HG02981 (cell line): ENCODE data around the gene USH2A.
"Not testable (repeated sequence)": the region's sequence is repeated elsewhere in the genome, so short reads cannot be mapped to it uniquely, and the experiment has no call there.

Experiments used
- ATAC-seq: cut with Tn5 transposase; IDR thresholded peaks from one replicate; pipeline ENCODE4 v1.9.1; 2021; ENCODE audit warnings: mild to moderate bottlenecking, moderate library complexity; ENCODE audit not compliant: unreplicated experiment

The USH2A gene

GRCh38 chr1:216416488-216416887 lies 6.8 kb downstream of the USH2A start:
- ATAC-seq: no peak

- ATAC-seq: no peak
Observed at GRCh38 chr1:216410026-216410425, 13.2 kb downstream of the USH2A start.

- no peak for ATAC-seq
Observed at GRCh38 chr1:216390956-216391355, 32.3 kb downstream of the USH2A start.

GRCh38 chr1:216389774-216390173 lies 33.5 kb downstream of the USH2A start:
- no peak for ATAC-seq

- ATAC-seq: no peak
Observed at GRCh38 chr1:216388558-216388957, 34.7 kb downstream of the USH2A start.

GRCh38 chr1:216387782-216388181 lies 35.5 kb downstream of the USH2A start:
- no peak for ATAC-seq

- ATAC-seq: no peak
Observed at GRCh38 chr1:216379441-216379840, 43.8 kb downstream of the USH2A start.

- no peak for ATAC-seq
Observed at GRCh38 chr1:216368249-216368648, 55.0 kb downstream of the USH2A start.

GRCh38 chr1:216366979-216367378 lies 56.3 kb downstream of the USH2A start:
- ATAC-seq: no peak

GRCh38 chr1:216356945-216357344 lies 66.3 kb downstream of the USH2A start:
- ATAC-seq: no peak

GRCh38 chr1:216350186-216350585 lies 73.1 kb downstream of the USH2A start:
- ATAC-seq: no peak

- no peak for ATAC-seq
Observed at GRCh38 chr1:216346526-216346925, 76.7 kb downstream of the USH2A start.

GRCh38 chr1:216340542-216340941 lies 82.7 kb downstream of the USH2A start:
- not testable (repeated sequence) for ATAC-seq

- no peak for ATAC-seq
Observed at GRCh38 chr1:216332462-216332861, 90.8 kb downstream of the USH2A start.

GRCh38 chr1:216332003-216332402 lies 91.2 kb downstream of the USH2A start:
- ATAC-seq: no peak

GRCh38 chr1:216331211-216331610 lies 92.0 kb downstream of the USH2A start:
- no peak for ATAC-seq

GRCh38 chr1:216330262-216330661 lies 93.0 kb downstream of the USH2A start:
- ATAC-seq: no peak

- ATAC-seq: no peak
Observed at GRCh38 chr1:216325946-216326345, 97.3 kb downstream of the USH2A start.

GRCh38 chr1:216325336-216325735 lies 97.9 kb downstream of the USH2A start:
- ATAC-seq: no peak

- no peak for ATAC-seq
Observed at GRCh38 chr1:216323344-216323743, 99.9 kb downstream of the USH2A start.

- no peak for ATAC-seq
Observed at GRCh38 chr1:216314379-216315095, 108.7 kb downstream of the USH2A start.

- peak; percentile 43 for ATAC-seq
Observed at GRCh38 chr1:216310776-216311175, 112.5 kb downstream of the USH2A start.

GRCh38 chr1:216306830-216307229 lies 116.4 kb downstream of the USH2A start:
- ATAC-seq: no peak
